ENCODE results near the gene ZBTB42. TPM values are rescaled to one million over a fixed set of nuclear protein-coding genes. Genes with fewer than 3 reads are reported as not detected.

The ZBTB42 gene
- total RNA-seq, 1 experiment from 2014 or later, result 1.0 TPM

DNA sequence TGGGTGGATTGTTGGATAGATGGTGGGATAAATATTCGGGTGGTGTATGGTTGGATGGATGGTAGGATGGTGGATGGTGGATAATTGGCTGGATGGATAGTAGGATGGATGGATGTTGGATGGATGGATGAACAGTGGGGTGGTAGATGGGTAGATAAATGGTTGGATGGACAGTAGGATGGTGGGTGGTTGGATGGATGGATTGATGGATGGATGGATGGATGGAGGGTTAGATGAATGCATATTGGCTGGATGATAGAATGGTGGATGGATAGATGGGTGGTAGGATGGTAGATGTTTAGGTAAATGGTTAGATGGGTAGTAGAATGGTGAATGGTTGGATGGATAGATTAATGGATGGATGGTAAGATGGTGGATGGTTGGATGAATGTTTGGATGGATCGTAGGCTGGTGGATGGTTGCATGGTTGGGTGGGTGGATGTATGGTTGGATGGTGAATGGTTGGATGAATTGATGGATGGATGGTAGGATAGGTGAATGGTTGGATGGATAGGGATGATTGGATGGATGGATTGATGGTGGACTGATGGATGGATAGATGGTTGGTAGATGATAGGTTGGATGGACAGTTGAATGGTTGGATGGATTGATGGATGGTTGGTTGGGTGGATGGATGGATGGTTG is 23.6 kb downstream of the ZBTB42 start:
- Mint-ChIP-seq H3K4me3 (ENCODE audit: unreplicated experiment) (peak overlapping the region; percentile 64), H3K27me3 (ENCODE audit: insufficient read depth, unreplicated experiment) (peaks cover 17% of the 10 kb centered on the region), H3K4me1 (ENCODE audit: insufficient read depth, unreplicated experiment) (peaks cover 6% of the 10 kb centered on the region), H3K9me3 (ENCODE audit: unreplicated experiment) (peaks cover 12% of the 10 kb centered on the region), H3K36me3 (ENCODE audit: insufficient read depth, unreplicated experiment) (peaks cover 6% of the 10 kb centered on the region), H3K27ac (ENCODE audit: low read depth, unreplicated experiment) (no peak overlapping the region)
- intact Hi-C loops (cut with micrococcal nuclease), result no loop called here
- TF ChIP-seq, protein P1, sequence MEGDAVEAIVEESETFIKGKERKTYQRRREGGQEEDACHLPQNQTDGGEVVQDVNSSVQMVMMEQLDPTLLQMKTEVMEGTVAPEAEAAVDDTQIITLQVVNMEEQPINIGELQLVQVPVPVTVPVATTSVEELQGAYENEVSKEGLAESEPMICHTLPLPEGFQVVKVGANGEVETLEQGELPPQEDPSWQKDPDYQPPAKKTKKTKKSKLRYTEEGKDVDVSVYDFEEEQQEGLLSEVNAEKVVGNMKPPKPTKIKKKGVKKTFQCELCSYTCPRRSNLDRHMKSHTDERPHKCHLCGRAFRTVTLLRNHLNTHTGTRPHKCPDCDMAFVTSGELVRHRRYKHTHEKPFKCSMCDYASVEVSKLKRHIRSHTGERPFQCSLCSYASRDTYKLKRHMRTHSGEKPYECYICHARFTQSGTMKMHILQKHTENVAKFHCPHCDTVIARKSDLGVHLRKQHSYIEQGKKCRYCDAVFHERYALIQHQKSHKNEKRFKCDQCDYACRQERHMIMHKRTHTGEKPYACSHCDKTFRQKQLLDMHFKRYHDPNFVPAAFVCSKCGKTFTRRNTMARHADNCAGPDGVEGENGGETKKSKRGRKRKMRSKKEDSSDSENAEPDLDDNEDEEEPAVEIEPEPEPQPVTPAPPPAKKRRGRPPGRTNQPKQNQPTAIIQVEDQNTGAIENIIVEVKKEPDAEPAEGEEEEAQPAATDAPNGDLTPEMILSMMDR (IDR thresholded peaks at IDR 0.05; ENCODE audit: unreplicated experiment), result no peak
- ChIA-PET POLR2A (no interaction called here), CTCF (interaction anchor here (1.7 to 2.8 kb wide), 3 partner anchors 40 to 58 kb away, joined by 7 to 26 read pairs (median 8); partner anchors contain the start of gene CEP170B)
- no TSS peak for BruUV-seq (replicated peaks)
- no peak for DNase-seq (ENCODE audit: unreplicated experiment)

DNA sequence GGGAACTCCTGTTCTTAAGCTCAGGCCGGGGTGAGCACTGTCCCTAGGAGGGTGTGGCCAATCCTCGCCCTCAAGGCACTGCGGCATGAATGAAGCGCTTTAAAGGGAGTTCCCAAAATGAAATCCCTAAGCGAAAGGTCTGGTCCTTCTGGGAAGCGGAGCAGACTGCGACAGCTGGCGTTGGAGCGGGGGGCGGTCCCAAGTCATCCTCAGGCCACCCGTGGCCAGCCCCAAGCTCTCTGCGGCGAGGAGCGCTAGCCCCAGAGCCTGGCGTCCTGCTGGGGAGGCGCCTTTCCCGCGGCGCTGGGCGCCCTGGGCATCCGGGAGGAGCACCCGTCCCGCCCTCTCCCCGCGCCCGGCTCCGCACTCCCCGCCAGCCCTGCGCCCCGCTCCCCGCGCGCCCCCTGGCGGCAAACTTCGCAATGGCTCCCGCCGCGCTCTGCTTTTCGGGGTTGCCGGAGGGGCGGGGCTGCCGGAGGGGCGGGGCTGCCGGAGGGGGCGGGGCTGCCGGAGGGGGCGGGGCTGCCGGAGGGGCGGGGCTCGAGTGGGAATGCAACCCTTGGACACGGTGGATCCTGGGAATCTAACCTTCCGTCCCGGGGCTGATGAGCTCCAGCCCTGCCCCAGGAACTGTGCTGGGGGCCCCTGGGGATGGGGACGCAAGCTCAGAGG is 25.4 kb downstream of the ZBTB42 start:
- H3K27ac Mint-ChIP-seq (ENCODE audit: low read depth, unreplicated experiment), result peak overlapping the region; percentile 46
- POLR2A ChIA-PET, result interaction anchor here (0.6 to 1.5 kb wide), 9 partner anchors 12 to 267 kb away, joined by 3 to 7 read pairs (median 3); partner anchors contain the start of genes SIVA1 and ZBTB42
- TF ChIP-seq, protein P1 (IDR thresholded peaks at IDR 0.05; ENCODE audit: unreplicated experiment), result peak; percentile 94
- BruUV-seq (replicated peaks), result no TSS peak
- H3K27me3 Mint-ChIP-seq (ENCODE audit: insufficient read depth, unreplicated experiment), result peaks cover 17% of the 10 kb centered on the region
- H3K4me3 Mint-ChIP-seq (ENCODE audit: unreplicated experiment), result peak overlapping the region; percentile 73
- peaks cover 6% of the 10 kb centered on the region for H3K36me3 Mint-ChIP-seq (ENCODE audit: insufficient read depth, unreplicated experiment)
- intact Hi-C loops (cut with micrococcal nuclease), result loop anchor here (1.0 kb wide), 1 partner anchor 58 kb away; no protein-coding TSS in a partner anchor
- CTCF ChIA-PET, result interaction anchor here (0.6 to 2.8 kb wide), 13 partner anchors 12 to 144 kb away, joined by 3 to 26 read pairs (median 4); partner anchors contain the start of gene CEP170B
- peaks cover 12% of the 10 kb centered on the region for H3K9me3 Mint-ChIP-seq (ENCODE audit: unreplicated experiment)
- peak; percentile 82 for DNase-seq (ENCODE audit: unreplicated experiment)
- peaks cover 6% of the 10 kb centered on the region for H3K4me1 Mint-ChIP-seq (ENCODE audit: insufficient read depth, unreplicated experiment)

DNA sequence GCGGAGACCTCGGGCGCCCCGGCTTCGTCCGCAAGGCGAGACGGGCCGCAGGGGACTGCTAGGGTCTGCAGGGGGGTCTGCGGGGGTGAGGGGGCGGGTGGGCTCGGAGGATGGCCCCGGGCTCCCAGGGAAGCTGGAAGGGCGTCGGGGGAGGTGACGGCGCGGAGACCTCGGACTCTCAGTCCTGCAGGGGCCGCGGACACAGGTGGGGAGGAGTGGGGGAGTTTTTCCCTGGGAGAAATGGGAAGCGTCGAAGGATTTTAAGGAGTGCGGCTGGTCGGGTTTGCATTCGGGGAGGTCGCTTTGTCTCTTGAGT is 25.9 kb downstream of the ZBTB42 start:
- peaks cover 12% of the 10 kb centered on the region for H3K9me3 Mint-ChIP-seq (ENCODE audit: unreplicated experiment)
- peaks cover 6% of the 10 kb centered on the region for H3K36me3 Mint-ChIP-seq (ENCODE audit: insufficient read depth, unreplicated experiment)
- peaks cover 17% of the 10 kb centered on the region for H3K27me3 Mint-ChIP-seq (ENCODE audit: insufficient read depth, unreplicated experiment)
- TF ChIP-seq, protein P1 (IDR thresholded peaks at IDR 0.05; ENCODE audit: unreplicated experiment), result no peak
- H3K4me3 Mint-ChIP-seq (ENCODE audit: unreplicated experiment), result peak overlapping the region; percentile 73
- DNase-seq (ENCODE audit: unreplicated experiment), result no peak
- no TSS peak for BruUV-seq (replicated peaks)
- intact Hi-C loops (cut with micrococcal nuclease), result loop anchor here (1.0 kb wide), 1 partner anchor 59 kb away; no protein-coding TSS in a partner anchor
- H3K4me1 Mint-ChIP-seq (ENCODE audit: insufficient read depth, unreplicated experiment), result peaks cover 6% of the 10 kb centered on the region
- CTCF ChIA-PET, result interaction anchor here (0.6 to 2.8 kb wide), 5 partner anchors 12 to 76 kb away, joined by 3 to 26 read pairs (median 5); partner anchors contain the start of gene CEP170B
- peak overlapping the region; percentile 46 for H3K27ac Mint-ChIP-seq (ENCODE audit: low read depth, unreplicated experiment)
- POLR2A ChIA-PET, result interaction anchor here (0.7 to 1.5 kb wide), 6 partner anchors 26 to 267 kb away, joined by 3 to 7 read pairs (median 3); partner anchors contain the start of genes SIVA1 and ZBTB42

Data from MCF 10A (cell line).